Ishikawa (cell line): ENCODE measurements around the gene IGFBP2.

Experiments used
- CEBPB ChIP-seq: IDR thresholded peaks from 2 replicates; pipeline ENCODE4 v1.6.1; 2012
- CREB1 ChIP-seq: IDR thresholded peaks from 2 replicates; pipeline ENCODE4 v1.6.1; 2012; ENCODE audit warnings: low read depth
- EGR1 ChIP-seq: IDR thresholded peaks from 2 replicates; pipeline ENCODE4 v1.6.1; 2012
- EP300 ChIP-seq: IDR thresholded peaks from 2 replicates; pipeline ENCODE4 v1.6.1; 2012; ENCODE audit warnings: borderline replicate concordance
- FOXM1 ChIP-seq: IDR thresholded peaks from 2 replicates; pipeline ENCODE4 v1.6.1; 2012; ENCODE audit warnings: low read depth, borderline replicate concordance
- NFIC ChIP-seq: IDR thresholded peaks from 2 replicates; pipeline ENCODE4 v1.6.1; 2012
- RAD21 ChIP-seq: IDR thresholded peaks from 2 replicates; pipeline ENCODE4 v1.6.1; 2012; ENCODE audit warnings: low read depth
- TAF1 ChIP-seq: IDR thresholded peaks from 2 replicates; pipeline ENCODE4 v1.6.1; 2012; ENCODE audit warnings: low read depth, mild to moderate bottlenecking
- TCF12 ChIP-seq: IDR thresholded peaks from 2 replicates; pipeline ENCODE4 v1.6.1; 2012; ENCODE audit warnings: low read depth
- TEAD4 ChIP-seq: IDR thresholded peaks from 2 replicates; pipeline ENCODE4 v1.6.1; 2012
- YY1 ChIP-seq: IDR thresholded peaks from 2 replicates; pipeline ENCODE4 v1.6.1; 2012; ENCODE audit warnings: low read depth
- ZBTB7A ChIP-seq: IDR thresholded peaks from 2 replicates; pipeline ENCODE4 v1.6.1; 2012; ENCODE audit warnings: low read depth
- TF ChIP-seq, protein P1 (sequence below): IDR thresholded peaks from 2 replicates; pipeline ENCODE4 v1.6.1; 2012
- TF ChIP-seq, protein P2 (sequence below): IDR thresholded peaks from 2 replicates; pipeline ENCODE4 v1.6.1; 2012
- TF ChIP-seq, protein P3 (sequence below): IDR thresholded peaks from 2 replicates; pipeline ENCODE4 v1.6.1; 2012; ENCODE audit warnings: low read depth, mild to moderate bottlenecking

The IGFBP2 gene

DNA sequence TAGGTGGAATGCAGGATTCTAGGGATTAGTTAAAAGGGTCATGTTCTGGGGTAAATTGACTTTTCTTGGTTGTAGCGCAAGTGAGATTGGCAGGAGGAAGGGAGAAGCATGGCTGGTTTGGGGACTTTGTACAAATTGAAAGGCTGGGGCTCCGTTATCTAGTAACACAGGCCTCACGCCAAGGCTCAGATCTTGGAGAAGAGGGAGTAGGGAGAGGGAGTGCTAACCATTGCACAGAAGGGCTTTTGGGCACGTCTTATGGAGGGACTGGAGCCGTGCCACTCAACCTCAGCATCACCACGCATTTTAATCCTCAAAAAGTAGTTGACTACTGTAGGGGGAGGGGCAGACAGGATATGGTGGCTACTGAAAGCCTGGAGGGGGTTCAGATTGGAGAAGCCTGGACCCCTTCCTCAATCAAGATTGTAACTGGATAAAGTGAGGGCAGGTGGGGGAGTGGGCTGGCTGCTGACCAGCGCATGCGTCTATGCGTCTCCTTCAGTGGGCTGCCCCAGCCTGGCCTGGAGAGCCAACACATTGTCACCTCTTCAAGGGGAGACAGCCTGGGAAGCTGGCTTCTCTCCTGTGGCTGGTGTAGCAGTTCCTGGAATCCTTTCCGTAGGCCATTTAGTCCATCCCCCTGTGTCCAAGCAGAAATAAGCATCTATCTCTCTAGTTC, 47.9 kb downstream of the IGFBP2 start:
- TF ChIP-seq, protein P1, sequence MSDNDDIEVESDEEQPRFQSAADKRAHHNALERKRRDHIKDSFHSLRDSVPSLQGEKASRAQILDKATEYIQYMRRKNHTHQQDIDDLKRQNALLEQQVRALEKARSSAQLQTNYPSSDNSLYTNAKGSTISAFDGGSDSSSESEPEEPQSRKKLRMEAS, result no peak
- TF ChIP-seq, protein P2, sequence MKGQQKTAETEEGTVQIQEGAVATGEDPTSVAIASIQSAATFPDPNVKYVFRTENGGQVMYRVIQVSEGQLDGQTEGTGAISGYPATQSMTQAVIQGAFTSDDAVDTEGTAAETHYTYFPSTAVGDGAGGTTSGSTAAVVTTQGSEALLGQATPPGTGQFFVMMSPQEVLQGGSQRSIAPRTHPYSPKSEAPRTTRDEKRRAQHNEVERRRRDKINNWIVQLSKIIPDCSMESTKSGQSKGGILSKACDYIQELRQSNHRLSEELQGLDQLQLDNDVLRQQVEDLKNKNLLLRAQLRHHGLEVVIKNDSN, result no peak
- no peak for TF ChIP-seq TEAD4
- TF ChIP-seq NFIC, result no peak
- no peak for TF ChIP-seq CEBPB
- no peak for TF ChIP-seq TAF1
- TF ChIP-seq CREB1, result no peak
- TF ChIP-seq ZBTB7A, result no peak

DNA sequence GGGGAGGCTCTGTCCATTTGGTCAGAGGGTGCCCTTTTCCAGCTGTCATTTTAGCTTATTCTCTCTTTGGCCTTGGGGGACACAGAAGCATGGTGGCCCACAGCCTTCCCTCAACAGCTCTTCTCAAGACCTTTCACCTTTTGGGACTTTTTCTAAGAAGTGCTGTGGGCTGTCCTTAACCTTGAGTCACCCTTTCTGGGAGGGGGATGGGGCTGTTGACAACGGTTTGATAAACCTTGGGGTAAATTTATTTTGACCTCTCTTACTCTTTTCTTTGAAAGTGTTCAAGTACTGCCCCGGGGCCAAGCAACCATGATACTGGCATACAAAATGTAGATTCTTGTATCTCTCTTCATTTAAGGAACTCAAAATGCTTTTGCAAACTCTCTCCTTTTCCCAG, 48.5 kb downstream of the IGFBP2 start:
- TF ChIP-seq, protein P1, result no peak
- TF ChIP-seq CEBPB (no peak), ZBTB7A (no peak), FOXM1 (no peak), NFIC (no peak), TAF1 (no peak), CREB1 (no peak), RAD21 (no peak), YY1 (no peak), TCF12 (no peak), EGR1 (no peak), TEAD4 (no peak), EP300 (no peak)
- TF ChIP-seq, protein P3, sequence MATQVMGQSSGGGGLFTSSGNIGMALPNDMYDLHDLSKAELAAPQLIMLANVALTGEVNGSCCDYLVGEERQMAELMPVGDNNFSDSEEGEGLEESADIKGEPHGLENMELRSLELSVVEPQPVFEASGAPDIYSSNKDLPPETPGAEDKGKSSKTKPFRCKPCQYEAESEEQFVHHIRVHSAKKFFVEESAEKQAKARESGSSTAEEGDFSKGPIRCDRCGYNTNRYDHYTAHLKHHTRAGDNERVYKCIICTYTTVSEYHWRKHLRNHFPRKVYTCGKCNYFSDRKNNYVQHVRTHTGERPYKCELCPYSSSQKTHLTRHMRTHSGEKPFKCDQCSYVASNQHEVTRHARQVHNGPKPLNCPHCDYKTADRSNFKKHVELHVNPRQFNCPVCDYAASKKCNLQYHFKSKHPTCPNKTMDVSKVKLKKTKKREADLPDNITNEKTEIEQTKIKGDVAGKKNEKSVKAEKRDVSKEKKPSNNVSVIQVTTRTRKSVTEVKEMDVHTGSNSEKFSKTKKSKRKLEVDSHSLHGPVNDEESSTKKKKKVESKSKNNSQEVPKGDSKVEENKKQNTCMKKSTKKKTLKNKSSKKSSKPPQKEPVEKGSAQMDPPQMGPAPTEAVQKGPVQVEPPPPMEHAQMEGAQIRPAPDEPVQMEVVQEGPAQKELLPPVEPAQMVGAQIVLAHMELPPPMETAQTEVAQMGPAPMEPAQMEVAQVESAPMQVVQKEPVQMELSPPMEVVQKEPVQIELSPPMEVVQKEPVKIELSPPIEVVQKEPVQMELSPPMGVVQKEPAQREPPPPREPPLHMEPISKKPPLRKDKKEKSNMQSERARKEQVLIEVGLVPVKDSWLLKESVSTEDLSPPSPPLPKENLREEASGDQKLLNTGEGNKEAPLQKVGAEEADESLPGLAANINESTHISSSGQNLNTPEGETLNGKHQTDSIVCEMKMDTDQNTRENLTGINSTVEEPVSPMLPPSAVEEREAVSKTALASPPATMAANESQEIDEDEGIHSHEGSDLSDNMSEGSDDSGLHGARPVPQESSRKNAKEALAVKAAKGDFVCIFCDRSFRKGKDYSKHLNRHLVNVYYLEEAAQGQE, result no peak
- TF ChIP-seq, protein P2, result no peak

DNA sequence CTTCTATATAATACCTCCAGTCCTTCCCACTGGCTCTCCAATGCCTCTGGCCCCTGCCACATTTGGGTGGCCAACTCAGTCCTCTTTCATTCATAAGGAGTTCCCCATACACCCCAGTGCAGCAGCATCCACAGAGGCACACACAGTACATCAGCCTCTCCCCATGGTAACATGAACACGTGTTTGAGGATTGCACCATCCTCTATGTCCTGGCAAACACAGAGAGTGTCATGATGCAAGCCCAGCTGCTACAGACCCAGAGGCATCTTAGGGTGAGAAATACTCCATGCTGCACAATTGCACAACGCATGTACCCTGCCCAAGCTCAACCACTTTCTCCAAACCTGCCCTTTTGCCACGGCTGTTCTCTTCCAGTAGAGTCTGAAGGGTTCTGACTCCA, 50.6 kb downstream of the IGFBP2 start:
- TF ChIP-seq, protein P2, result no peak
- no peak for TF ChIP-seq FOXM1

DNA sequence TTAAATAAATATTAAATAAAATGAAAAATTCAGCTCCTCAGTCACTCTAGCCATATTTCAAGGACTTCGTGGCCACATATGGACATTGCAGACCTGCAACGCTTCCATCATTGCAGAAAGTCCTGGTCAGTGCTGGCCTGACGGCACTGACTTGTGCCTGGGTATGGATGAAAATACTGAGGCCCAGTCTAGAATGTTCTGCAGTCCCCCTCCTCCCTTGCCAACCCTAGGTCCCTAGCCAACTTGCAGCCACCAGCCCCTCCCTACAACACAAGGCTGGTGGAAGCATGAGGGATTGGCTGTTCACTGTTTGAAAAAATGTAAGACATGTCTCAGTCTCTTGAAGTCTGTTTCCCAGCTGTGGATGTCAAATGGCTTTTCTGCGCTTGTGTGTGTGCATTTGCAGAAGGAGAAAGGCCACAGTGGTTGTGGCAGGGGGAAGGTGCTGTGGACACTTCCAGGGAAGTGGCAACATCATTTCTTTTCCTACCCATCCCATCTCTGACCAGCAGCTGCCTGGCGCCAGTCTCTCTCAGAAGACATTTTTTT, 52.2 kb downstream of the IGFBP2 start:
- TF ChIP-seq CEBPB, result no peak
- TF ChIP-seq TEAD4, result no peak
- no peak for TF ChIP-seq FOXM1
- no peak for TF ChIP-seq EP300
- TF ChIP-seq TCF12, result no peak
- no peak for TF ChIP-seq ZBTB7A
- no peak for TF ChIP-seq RAD21
- TF ChIP-seq NFIC, result no peak
- TF ChIP-seq TAF1, result no peak
- TF ChIP-seq YY1, result no peak

DNA sequence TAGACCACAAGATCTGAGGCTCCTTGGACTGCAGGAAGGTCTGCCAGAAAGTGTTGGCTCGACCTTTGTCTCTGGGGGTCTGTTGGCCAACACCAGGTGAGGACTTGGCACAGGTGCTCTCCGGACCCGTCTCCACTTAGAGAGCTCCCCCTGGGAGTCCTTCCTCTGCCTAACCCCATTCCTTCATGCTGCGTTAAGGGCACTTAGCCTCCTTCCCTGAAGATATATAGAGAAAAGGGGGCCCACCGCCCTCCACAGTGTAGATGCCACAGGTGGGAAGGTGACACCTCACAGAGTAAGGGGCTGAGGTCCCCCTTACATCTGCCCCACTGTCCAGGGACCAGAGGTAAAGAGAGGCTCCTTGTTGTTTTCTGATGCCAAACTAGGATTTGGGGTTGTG, 53.9 kb downstream of the IGFBP2 start:
- TF ChIP-seq EGR1, result no peak
- TF ChIP-seq, protein P3, result no peak
- TF ChIP-seq YY1, result no peak
- TF ChIP-seq, protein P2, result no peak
- no peak for TF ChIP-seq TAF1
- TF ChIP-seq EP300, result no peak
- no peak for TF ChIP-seq TEAD4
- no peak for TF ChIP-seq ZBTB7A
- no peak for TF ChIP-seq TCF12
- TF ChIP-seq NFIC, result no peak
- no peak for TF ChIP-seq CEBPB
- TF ChIP-seq, protein P1, result no peak
